HG03378 (cell line): ENCODE data around the gene PTPN7.
"Not testable (repeated sequence)": the region's sequence is repeated elsewhere in the genome, so short reads cannot be mapped to it uniquely, and the experiment has no call there.

Source experiments
- ATAC-seq: cut with Tn5 transposase; IDR thresholded peaks from one replicate; pipeline ENCODE4 v1.9.1; 2021; ENCODE audit warnings: mild to moderate bottlenecking, moderate library complexity; ENCODE audit not compliant: unreplicated experiment

The PTPN7 gene

DNA sequence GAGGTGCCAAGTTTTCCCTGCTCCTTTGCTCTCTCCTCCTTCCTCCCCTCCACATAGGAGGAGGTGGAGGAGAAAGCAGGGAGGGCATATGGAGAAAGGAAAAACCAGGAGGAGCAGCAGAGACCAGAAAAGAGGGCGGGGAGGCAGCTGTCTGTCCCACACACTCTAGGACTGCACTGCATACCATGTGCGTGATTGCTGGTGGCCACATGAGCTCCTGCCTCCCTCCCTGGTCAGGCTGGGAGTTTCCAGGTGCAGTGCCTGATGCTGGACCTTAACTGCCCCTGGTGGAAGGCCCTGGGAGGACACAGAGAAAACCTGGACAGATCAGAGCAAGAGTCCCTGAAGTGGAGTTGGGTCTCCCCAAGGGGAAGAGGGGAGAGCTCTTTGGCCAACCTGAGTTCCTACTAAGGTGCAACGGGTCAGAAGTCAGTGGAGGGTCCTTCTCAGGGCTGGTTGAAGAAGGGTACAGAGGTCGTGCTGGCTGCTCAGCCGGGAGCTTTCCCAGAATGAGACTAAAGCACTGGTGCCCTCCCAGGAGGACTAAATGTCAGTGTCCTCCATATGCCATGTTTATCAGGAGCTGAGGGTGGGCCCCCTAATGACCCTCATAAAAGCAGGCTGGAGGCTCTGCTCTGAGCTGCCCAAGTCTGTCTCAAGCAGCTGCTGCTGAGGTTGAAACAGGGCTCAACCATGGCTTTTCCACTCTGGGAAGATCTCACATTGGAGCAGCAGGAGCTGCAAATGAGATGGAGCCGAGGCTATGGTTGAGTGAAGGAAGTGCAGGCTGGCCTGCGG, 29.7 kb upstream of the PTPN7 start:
- ATAC-seq: no peak

DNA sequence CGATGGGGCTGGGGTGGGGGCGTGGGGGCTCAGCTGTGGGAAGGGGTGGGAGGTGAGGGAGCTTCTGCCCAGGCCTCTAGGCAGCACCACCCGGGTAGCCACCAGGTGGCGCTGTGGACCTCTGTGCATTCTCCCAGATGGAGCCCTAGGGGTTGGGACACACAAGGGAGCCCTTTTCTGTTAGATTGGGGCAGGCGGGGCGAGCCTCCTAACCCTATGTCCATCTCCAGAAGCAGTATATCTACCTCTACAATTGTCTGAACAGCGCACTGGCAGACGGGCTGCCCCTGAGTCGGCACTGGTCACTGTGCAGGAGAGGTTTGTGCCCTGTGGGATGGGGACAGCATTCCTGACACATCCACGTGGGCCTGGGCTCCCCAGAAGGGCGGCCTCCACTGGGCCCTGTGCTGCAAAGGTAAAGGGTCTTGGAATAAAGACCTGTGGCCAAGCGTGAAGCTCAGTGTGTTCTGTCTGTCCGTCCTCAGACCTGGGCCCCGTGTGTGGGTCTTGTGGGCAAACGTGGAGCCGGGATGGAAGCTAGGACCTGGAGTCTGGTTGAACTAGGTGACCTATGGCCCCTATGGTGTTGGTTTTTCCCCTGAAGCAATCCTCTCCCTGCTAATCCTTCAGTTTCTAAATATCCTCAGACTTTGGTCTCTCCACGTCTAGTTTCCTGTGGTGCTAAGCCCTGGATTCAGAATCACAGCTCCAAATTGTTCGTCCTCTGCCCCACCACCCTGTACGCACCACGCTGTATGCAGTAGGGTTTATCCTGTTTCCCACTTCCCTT, 28.8 kb upstream of the PTPN7 start:
- ATAC-seq: no peak

DNA sequence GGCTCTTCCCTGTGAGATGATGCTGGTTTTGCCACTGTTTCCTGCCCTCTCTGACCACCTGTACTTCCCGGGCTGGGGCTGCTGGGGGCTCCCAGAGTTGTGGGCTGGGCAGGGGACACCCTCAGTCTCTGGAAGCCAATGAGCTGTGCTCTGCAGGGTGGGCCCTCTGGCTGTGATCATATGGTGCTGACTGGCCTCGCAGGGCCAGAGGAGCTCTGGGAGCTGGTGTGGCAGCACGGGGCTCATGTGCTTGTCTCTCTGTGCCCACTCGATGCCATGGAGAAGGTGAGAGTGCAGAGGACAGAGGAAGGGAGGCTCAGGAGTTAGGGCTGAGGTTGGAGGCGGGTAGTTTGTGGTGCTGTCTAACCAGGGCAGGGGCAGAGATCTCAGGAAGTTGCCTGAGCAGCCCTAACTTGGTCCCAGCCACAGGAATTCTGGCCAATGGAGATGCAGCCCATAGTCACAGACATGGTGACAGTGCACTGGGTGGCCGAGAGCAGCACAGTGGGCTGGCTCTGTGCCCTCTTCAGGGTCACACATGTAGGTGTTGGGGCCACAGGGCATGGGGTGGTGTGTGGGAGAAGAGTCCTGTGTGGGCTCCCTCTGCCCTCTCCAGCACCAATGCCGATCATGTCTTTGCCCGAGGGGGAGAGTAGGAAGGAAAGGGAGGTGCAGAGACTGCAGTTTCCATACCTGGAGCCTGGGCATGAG, 27.4 kb upstream of the PTPN7 start:
- no peak for ATAC-seq

DNA sequence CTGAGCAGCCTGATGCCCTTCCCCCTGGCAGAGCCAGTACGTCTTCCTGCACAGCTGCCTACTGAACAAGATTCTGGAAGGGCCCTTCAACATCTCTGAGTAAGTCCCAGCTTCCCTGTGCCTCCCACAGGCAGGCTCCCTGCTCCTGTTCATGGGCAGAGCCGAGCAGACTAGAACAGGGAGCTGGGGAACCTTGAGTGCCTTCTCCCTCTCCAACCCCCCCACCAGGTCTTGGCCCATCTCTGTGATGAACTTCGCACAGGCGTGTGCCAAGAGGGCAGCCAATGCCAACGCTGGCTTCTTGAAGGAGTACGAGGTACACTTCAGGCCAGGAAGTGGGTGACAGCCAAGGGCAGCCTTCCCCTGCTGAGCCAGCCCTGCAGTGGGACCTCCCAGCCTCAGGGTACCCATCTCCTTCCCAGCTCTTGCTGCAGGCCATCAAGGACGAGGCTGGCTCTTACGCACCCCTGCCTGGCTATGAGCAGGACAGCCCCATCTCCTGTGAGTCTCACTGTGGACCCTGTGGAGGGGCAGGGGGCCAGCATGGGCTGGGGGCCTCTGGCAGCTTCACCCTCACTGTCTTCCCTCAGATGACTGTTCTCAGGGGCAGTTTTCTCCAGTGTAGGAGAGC, 26.8 kb upstream of the PTPN7 start:
- ATAC-seq: no peak

DNA sequence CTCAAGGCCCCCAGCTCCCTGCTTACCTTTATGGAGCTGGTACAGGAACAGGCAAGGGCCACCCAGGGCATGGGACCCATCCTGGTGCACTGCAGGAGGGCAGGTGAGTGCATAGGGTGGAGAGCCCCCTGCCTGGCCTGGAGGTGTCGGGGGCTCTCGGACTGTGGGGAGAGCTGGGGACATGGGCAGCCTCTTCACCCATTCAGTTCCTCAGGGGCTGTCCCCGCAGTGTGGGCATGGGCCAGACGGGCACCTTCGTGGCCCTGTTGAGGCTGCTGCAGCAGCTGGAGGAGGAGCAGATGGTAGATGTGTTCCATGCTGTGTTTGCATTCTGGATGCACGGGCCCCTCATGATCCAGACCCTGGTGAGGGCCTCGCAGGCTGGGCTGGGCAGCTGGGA, 25.9 kb upstream of the PTPN7 start:
- ATAC-seq: no peak

DNA sequence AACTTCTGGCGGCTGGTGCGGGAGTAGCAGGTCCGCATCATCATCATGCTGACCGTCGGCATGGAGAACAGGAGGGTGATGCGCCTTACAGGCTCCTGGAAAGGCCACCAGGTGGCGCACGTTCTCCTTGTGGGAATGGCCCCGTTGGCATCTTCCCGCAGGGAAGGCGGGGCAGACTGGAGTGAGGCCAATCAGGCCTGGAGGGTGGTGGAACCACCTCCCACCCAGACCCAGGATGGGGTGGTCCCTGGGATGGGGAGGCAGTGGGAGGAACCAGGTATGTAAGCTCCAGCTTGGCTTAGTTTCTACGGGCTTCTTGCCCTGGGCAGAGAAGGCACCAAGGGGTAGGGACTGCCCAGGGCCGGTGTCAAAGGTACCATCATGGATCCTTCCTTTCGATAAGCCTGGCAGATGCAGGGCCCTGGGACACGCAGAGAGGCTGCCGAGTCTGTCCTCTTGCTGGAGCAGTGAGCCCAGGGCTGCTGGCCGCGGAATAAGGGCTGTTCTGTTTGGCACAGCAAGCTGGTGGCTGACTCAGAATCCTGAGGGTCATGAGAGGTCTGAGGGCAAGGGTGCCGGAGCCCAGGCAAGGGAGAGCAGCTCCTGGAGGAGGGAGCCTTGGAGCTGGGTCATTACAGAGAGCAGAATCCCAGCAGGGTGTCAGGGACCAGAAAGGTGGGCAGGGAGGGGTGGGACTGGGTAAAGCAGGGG, 24.5 kb upstream of the PTPN7 start:
- no peak for ATAC-seq

DNA sequence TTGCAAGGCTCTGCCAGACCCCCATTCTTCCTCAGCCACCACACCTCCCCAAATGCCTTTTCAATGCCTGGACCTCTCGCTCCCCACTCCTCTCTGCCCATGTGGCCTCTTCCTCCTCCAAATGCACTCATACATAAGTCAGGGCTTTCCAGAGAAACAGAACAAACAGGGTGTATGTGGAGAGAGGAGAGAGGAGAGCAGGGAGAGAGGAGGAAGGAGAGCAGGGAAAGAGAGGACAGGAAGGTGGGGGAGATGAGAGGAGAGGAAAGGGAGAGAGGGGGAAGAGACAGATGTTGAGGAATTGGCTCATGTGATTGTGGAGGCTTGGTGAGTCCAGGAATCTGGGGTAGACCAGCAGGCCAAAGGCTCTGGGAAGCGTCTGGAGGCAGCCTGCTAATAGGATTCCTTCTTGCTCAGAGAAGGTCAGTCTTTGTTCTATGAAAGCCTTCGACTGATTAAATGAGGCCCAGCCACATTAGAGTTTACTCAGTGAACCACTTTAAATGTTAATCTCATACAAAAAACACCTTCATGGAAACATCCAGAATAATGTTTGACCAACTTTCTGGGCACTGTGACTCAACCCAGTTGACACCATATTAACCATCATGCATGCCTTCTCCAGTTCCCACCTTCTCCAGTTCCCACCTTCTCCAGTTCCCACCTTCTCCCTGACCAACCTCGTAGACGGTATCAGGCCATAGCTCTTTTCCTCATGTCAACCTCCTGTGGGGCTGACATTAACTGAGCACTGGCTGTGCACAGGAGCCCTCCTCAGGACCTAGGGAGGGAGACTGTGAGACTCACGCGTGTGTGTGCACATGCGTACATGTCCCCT, 21.9 kb upstream of the PTPN7 start:
- no peak for ATAC-seq

DNA sequence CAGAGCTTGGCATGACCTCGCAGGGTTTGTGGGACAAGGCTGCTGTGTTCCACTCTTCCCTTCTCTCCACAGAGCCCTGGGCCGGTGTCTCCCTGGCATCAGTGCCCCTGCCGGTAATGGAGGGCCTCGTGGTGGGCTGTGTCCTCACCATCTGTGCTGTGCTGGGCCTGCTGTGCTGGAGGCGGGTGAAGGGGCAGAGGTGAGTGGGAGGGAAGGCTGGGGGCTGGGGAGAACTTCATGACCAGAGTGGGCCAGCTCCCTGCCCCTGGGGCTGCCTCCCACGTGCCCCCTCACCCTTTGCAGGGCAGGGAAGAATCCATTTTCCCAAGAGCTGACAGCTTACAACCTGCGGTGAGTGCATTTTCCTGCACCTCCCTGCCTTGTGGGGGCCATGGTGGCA, 21.2 kb upstream of the PTPN7 start:
- no peak for ATAC-seq

DNA sequence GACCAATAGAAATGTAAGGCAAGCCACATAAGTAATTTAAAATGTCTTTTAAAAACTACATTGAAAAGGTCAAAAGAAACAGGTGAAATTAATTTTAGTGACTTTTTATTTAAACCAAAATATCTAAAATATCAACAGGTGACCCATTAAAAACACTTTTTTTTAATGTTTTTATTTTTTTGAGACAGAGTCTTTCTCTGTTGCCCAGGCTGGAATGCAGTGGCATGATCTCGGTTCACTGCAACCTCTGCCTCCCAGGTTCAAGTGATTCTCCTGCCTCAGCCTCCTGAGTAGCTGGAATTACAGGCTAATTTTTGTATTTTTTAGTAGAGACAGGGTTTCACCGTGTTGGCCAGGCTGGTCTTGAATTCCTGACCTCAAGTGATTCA, 20.3 kb upstream of the PTPN7 start:
- ATAC-seq: not testable (repeated sequence)

DNA sequence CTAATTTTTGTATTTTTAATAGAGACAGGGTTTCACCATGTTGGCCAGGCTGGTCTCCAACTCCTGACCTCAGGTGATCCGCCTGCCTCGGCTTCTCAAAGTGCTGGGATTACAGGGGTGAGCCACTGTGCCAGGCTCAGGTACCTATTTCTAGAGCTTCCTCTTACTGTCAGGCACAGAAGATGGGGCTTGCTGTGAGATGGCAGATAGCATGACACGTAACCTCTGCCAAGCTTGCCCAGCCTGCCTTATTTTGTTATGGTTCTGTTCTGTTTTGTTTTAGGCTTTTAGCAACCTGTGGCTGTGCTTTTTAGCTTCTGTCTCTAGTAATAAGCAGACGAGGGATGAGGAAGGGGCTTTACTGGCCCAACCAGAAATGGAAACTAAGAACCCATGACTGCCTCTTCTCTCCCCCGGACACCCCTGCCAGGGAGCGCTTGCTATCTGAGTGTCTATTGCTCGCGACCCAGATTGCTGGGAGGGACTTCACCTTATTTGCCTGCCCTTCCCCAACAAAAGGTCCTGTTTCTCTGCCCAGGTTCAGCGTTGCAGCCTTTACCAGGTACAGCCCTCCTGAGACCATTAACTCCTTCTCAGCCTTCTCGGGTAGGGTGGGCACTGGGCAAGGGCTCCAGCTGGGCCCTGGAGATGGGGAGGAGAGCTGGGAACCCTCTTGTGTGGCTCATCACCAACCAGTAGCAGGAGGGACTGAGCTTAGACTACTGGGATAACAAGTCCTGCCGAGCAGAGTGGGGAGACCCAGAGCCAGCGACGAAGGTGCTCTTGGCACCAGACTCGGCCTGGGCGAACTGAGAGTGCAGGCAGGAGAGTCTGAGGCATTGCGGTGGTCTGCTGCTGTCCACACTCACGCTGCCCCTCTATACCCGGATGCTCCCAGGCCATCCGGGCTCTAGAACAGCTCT, 19.7 kb upstream of the PTPN7 start:
- no peak for ATAC-seq

DNA sequence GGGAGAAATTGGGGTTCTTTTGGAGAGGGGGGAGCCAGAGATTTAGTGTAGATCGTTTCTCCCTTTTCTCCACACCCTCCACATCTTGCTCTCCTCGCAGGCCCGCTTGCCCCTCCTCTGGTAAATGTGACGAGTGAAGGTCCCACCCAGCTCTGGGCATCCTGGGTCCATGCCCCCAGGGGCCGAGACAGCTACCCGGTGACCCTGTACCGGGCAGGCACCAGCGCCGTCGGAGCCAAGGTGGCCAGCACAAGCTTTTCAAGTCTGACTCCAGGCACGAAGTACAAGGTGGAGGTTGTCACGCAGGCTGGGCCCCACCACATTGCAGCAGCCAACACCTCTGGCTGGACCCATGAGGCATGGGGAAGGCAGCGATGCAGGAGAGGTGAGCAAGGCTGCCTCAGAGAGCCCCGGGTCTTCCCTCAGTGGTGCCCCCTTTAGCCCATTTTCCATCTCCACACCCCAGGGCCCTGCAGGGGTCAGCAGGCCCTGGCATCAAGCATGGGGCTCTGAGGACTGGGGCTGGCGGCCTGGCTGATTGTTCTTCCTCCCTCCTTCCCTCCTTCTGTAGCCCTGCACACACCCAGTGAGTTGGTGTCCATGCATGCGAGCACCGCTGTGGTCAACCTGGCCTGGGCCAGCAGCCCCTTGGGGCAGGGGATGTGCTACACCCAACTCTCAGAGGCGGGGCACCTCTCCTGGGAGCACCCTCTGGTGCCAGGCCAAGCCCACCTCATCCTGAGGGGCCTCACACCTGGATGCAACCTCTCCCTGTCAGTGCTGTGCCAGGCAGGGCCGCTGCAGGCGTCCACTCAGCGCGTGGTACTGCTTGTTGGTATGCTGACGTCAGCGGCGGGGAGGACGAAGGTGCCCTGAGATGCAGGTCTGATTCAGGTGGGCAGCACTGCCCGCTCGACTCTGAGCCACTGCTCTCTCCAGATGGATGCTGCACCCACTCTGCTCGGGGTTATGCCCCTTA, 16.8 kb upstream of the PTPN7 start:
- no peak for ATAC-seq

DNA sequence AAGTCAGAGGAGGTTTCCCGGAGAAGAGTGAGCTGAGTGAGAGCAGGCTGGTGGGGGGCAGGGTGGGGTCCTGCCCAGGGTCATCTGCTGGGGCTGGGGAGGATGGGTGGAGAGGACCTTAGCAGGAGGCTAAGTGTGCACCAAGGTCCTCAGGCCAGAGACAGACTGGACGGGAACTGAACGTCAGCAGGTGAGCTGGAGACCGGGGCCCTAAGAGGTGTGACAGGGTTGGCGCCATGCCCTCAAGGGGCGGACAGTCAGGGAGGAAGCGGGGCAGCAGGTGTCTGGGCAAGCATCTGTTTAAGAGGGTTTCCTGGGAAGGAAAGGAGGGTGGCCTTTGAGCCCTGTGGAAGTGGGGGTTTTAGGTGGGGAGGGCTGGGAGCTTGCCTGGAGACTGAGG, 13.6 kb upstream of the PTPN7 start:
- no peak for ATAC-seq

DNA sequence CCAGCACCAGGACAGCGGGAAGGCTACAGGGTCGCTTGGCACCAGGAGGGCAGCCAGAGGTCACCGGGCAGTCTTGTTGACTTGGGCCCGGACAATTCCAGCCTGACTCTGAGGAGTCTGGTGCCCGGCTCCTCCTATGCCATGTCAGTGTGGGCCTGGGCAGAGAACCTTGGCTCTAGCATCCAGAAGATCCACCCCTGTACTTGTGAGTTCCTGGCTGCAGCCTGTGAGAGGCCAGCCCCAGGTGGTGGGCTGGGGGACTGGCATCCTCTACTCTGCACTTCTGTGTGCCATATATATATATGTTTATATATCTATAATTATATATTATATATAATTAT, 11.6 kb upstream of the PTPN7 start:
- ATAC-seq: no peak

DNA sequence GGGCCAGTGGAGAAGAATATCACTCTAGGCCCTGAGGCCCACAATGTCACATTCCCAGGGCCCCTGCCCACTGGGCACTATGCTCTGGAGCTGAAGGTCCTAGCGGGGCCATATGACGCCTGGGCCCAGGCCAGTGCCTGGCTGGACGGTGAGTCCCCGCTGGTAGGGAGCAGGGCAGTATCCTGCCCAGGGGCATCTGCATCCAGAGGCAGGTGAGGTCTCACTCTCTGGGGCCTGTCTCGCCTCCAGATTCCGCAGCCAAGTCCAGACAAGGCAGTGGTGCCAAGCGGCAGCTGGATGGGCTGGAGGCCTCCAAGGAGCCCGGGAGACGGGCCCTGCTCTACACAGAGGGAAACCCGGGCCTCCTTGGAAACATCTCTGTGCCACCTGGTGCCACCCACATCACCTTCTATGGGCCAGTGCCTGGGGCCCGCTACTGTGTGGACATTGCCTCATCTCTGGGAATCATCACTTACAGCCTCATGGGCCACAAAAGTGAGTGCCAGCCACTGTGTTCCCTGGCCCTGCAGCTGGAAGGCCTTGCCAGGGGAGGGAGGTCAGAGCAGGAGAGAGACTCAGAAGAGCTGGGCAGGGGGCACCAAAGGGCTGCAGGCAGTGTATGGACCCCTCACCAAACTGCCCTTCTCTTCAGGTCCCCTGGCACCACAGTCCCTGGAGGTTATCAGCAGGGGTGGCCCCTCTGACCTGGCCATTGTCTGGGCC, 11.1 kb upstream of the PTPN7 start:
- no peak for ATAC-seq

DNA sequence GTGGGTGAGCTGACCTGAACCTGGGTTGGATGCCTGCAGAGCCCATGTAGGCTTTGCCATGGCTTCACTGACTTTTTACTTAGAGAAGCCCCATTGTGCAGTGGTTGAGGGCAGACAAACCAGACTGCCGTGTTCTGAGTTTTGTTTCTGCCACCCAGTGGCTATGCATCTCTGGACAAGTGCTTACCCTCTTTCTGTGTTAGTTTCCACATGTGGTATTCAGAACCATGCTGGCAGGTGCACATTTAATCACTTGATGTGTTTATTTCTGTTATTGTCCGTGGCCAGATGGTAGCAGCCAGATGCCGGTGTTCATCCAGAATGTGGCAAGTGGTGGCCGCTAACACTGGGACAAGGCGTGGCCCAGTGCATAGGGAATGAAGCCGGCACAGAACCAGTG, 10.3 kb upstream of the PTPN7 start:
- no peak for ATAC-seq

DNA sequence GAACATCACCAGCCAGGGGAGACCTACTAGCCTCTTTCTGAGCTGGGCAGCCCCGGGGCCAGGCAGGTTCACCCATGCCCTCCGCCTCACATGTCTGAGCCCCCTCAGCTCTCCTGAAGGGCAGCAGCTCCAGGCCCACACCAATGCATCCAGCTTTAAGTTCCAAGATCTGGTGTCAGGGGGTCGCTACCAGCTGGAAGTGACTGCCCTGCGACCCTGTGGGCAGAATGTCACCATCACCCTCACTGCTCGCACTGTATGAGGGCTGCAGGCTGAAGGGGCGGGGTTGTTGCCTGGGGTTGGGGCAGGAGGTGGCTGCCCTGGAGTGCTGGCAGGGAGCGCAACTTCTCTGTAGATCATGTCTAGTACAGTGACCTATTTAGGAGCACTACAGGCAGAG, 8.5 kb upstream of the PTPN7 start:
- ATAC-seq: no peak
